Measurements from ENCODE around the gene PLS3. TPM values are rescaled to one million over a fixed set of nuclear protein-coding genes. Genes with fewer than 3 reads are reported as not detected.
A peak's percentile ranks its signal among the peaks of the same experiment; 100 is the strongest.

PLS3 gene
- total RNA-seq, 1 experiment from 2014 or later = 147 TPM

DNA sequence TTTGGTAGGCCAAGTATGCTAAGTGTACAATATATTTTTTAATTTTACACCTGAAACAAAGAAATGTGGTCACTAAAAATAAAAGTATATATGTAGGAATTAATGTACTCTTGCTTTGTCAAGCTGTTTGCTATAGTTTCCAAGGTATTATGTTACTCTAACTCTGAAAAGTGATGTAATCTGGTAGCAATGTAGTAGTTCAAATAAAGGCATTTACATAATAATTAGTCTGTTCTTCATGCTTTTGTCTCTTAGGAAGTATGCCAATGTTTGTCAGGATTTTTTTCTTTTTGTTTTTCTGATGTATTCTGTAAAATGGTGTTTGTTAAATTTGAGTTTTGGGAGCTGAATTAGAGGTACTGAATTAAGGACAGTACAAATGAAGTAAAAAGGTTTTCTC is 89.5 kb downstream of the PLS3 start:
- Mint-ChIP-seq H3K36me3 (ENCODE audit: insufficient read depth, unreplicated experiment) (peaks cover 72% of the 10 kb centered on the region), H3K9me3 (ENCODE audit: unreplicated experiment) (no peaks in the 10 kb centered on the region), H3K27me3 (ENCODE audit: insufficient read depth, unreplicated experiment) (peaks cover 66% of the 10 kb centered on the region), H3K4me1 (ENCODE audit: insufficient read depth, unreplicated experiment) (no peaks in the 10 kb centered on the region), H3K27ac (ENCODE audit: low read depth, unreplicated experiment) (peak overlapping the region; percentile 31), H3K4me3 (ENCODE audit: unreplicated experiment) (no peak overlapping the region)
- no peak for DNase-seq (ENCODE audit: unreplicated experiment)
- TF ChIP-seq CTCF (IDR thresholded peaks at IDR 0.05; ENCODE audit: unreplicated experiment) = no peak
- intact Hi-C loops (cut with micrococcal nuclease) = no loop called here
- ChIA-PET CTCF (interaction anchor here (0.6 to 1.8 kb wide), 6 partner anchors 8 to 1104 kb away, joined by 3 to 9 read pairs (median 4); no protein-coding TSS in a partner anchor), POLR2A (interaction anchor here (1.6 kb wide), 1 partner anchor 89 kb away, joined by 5 read pairs; the partner anchor contains the start of gene PLS3)
- no TSS peak for BruUV-seq (replicated peaks)

- peak; percentile 49 for TF ChIP-seq CTCF (IDR thresholded peaks at IDR 0.05; ENCODE audit: unreplicated experiment)
- H3K9me3 Mint-ChIP-seq (ENCODE audit: unreplicated experiment) = no peaks in the 10 kb centered on the region
- H3K4me3 Mint-ChIP-seq (ENCODE audit: unreplicated experiment) = no peak overlapping the region
- no TSS peak for BruUV-seq (replicated peaks)
- ChIA-PET CTCF (interaction anchor here (0.6 to 2.9 kb wide), 7 partner anchors 13 to 1104 kb away, joined by 3 to 21 read pairs (median 4); no protein-coding TSS in a partner anchor), POLR2A (interaction anchor here (1.6 kb wide), 1 partner anchor 90 kb away, joined by 5 read pairs; the partner anchor contains the start of gene PLS3)
- intact Hi-C loops (cut with micrococcal nuclease) = loop anchor here (1.0 kb wide), 1 partner anchor 39 kb away; no protein-coding TSS in a partner anchor
- H3K27ac Mint-ChIP-seq (ENCODE audit: low read depth, unreplicated experiment) = peak overlapping the region; percentile 31
- H3K36me3 Mint-ChIP-seq (ENCODE audit: insufficient read depth, unreplicated experiment) = peaks cover 70% of the 10 kb centered on the region
- H3K4me1 Mint-ChIP-seq (ENCODE audit: insufficient read depth, unreplicated experiment) = no peaks in the 10 kb centered on the region
- peaks cover 65% of the 10 kb centered on the region for H3K27me3 Mint-ChIP-seq (ENCODE audit: insufficient read depth, unreplicated experiment)
- DNase-seq (ENCODE audit: unreplicated experiment) = peak; percentile 67
Measured at GRCh38 chrX:115650916-115651315, 89.9 kb downstream of the PLS3 start.

DNA sequence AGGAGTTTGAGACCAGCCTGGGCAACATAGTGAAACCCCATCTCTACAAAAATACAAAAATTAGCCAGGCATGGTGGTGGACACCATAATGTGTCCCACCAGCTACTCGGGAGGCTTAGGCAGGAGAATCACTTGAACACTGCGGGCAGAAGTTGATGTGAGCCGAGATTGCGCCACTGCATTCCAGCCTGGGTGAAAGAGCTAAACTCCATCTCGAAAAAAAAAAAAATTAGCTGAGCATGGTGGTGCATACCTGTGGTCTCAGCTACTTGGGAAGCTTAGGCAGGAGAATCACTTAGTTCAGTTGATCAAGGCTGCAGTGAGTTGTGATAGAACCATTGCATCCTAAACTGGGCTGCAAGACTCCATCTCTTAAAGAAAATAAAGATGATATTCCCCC is 91.2 kb downstream of the PLS3 start:
- H3K27me3 Mint-ChIP-seq (ENCODE audit: insufficient read depth, unreplicated experiment) = peaks cover 64% of the 10 kb centered on the region
- no peaks in the 10 kb centered on the region for H3K9me3 Mint-ChIP-seq (ENCODE audit: unreplicated experiment)
- CTCF ChIA-PET = interaction anchor here (0.6 to 2.9 kb wide), 8 partner anchors 8 to 323 kb away, joined by 3 to 21 read pairs (median 4); no protein-coding TSS in a partner anchor
- POLR2A ChIA-PET = interaction anchor here (0.7 to 1.2 kb wide), 2 partner anchors 16 to 91 kb away, joined by 4 to 5 read pairs; partner anchors contain the start of gene PLS3
- intact Hi-C loops (cut with micrococcal nuclease) = no loop called here
- TF ChIP-seq CTCF (IDR thresholded peaks at IDR 0.05; ENCODE audit: unreplicated experiment) = no peak
- peaks cover 67% of the 10 kb centered on the region for H3K36me3 Mint-ChIP-seq (ENCODE audit: insufficient read depth, unreplicated experiment)
- no peak for DNase-seq (ENCODE audit: unreplicated experiment)
- no peak overlapping the region for H3K4me3 Mint-ChIP-seq (ENCODE audit: unreplicated experiment)
- no TSS peak for BruUV-seq (replicated peaks)
- H3K27ac Mint-ChIP-seq (ENCODE audit: low read depth, unreplicated experiment) = no peak overlapping the region
- no peaks in the 10 kb centered on the region for H3K4me1 Mint-ChIP-seq (ENCODE audit: insufficient read depth, unreplicated experiment)

DNA sequence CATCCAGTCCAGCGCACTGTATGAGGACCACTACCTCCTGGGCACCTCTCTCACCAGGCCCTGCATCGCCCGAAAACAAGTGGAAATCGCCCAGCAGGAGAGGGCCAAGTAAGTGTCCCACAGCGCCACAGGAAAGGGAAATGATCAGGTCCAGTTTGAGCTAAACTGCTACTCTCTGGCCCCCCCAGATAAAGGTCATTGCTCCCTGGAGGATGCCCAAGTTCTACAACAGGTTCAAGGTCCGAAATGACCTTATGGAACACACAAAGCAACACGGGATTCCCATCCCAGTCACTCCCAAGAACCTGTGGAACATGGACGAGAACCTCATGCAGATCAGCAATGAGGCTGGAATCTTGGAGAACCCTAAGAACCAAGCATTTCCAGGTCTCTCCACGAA is 104.1 kb downstream of the PLS3 start:
- ChIA-PET POLR2A (no interaction called here), CTCF (interaction anchor here (0.9 to 1.8 kb wide), 2 partner anchors 22 to 26 kb away, joined by 4 to 8 read pairs; no protein-coding TSS in a partner anchor)
- intact Hi-C loops (cut with micrococcal nuclease) = no loop called here
- H3K9me3 Mint-ChIP-seq (ENCODE audit: unreplicated experiment) = no peaks in the 10 kb centered on the region
- H3K4me1 Mint-ChIP-seq (ENCODE audit: insufficient read depth, unreplicated experiment) = no peaks in the 10 kb centered on the region
- no peak overlapping the region for H3K4me3 Mint-ChIP-seq (ENCODE audit: unreplicated experiment)
- no peaks in the 10 kb centered on the region for H3K36me3 Mint-ChIP-seq (ENCODE audit: insufficient read depth, unreplicated experiment)
- H3K27ac Mint-ChIP-seq (ENCODE audit: low read depth, unreplicated experiment) = no peak overlapping the region
- no peak for TF ChIP-seq CTCF (IDR thresholded peaks at IDR 0.05; ENCODE audit: unreplicated experiment)
- H3K27me3 Mint-ChIP-seq (ENCODE audit: insufficient read depth, unreplicated experiment) = peaks cover 25% of the 10 kb centered on the region
- no peak for DNase-seq (ENCODE audit: unreplicated experiment)
- no TSS peak for BruUV-seq (replicated peaks)
